GM19328 (cell line): ENCODE results near the gene EPAS1.

ENCODE experiments used
- ATAC-seq: cut with Tn5 transposase; IDR thresholded peaks from one replicate; pipeline ENCODE4 v1.9.1; 2021; ENCODE audit warnings: mild to moderate bottlenecking, moderate library complexity; ENCODE audit not compliant: unreplicated experiment

Gene EPAS1

DNA sequence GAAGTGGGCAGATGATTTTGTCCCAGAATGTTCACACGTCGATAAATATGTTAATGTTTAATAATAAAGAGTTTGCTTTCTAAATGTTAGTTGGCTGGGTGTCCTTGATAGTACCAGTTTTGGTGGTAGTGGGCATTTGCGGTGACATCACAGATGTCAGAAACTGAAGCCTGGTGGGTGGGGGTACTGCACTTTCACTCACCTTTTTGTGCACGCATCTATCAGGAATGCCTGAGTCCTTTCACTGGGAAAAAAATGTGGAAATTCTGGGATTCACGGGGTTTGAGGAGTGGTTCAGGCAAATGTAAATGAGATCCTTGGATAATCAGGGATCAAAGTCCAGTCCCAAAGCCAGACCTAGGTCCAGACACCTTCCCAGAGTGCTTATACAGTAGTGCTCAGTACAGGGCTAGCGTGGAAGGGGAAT, 3.2 kb downstream of the EPAS1 start:
- no peak for ATAC-seq

DNA sequence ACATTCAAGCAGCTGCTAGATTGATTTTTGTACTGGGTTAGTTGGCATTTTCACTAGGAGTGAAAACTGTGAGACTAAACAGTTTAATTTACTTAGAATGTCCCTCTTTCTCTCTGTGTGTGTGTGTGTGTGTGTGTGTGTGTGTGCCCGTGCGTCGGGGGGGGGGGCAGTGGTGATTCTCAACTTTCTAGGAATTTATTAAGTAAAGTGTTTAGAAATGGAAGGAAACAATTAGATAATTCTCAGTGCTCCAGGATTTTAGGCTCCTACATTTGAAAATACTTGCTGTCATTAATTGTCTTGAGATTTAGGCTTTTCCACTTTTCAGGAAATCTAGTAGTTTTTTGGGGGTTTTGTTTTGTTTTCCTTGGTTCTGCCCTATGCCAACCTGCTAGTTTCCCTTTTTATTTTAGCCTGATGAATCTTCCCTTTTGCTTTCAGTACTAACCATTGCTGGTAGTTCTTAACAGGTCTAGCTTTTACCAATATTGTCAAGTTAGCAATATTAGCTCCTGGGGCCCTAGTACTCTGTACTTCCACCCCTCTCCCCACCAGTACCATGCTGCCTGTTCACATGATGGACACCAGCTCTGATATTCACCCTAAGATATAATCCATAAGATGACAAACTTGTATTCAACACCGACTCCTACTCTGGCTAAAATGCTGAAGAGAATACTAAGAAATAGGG, 4.9 kb downstream of the EPAS1 start:
- no peak for ATAC-seq

DNA sequence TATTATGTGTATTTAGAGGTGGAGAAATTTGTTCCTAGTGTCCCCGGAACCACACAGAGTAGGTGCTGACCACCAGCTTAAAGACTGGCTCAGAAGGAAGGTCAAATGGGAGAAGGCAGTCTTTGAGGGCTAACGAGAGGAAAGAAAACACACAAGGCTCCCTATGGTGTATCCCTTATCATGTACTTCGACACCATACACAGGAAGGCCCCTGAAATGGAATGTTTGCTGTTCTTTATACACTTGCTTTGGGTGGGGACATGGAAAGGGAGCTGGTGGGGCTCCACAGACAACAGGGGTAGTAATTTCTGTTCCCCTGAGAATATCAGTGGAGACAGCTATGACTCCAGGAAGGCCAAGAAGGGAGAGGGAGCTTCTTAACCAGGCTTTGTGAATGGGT, 6.0 kb downstream of the EPAS1 start:
- ATAC-seq, result no peak

DNA sequence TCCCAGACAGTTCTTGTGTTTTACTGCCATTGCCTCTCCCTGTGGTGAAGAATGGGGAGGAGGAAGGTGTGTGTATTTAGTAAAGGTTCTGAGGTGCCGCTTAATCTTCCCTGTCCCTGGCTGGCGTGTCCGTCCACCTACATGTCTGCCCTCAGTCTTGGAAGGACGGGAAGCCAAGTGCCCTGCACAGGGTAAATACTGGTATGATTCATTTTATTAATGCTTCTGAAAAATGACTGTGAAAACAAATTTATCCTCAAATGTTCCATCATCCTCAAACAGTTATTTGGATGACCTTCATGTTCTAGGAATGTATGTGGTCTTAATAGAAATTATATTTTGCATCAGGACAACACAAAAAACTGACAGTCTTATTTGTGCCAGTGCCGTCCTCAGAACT, 6.6 kb downstream of the EPAS1 start:
- no peak for ATAC-seq

DNA sequence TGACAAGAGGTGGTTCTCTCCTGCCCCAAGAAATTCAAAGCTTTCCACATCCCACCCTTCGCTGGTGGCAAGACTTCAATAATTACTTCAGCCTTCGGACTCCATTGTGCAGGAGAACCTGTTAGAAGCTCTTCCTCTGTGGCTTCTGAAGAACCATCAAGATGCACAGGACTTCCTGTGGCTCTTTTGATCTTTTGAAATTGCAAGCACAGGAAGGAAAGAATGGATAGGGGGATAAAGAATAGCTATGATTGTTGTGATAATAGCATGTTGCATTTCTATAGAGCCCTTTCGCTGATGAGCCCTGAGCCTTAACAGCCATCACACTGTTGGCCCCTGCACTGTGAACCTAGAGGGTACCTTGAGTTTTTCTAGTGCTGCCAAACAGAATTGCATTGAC, 7.4 kb downstream of the EPAS1 start:
- no peak for ATAC-seq

DNA sequence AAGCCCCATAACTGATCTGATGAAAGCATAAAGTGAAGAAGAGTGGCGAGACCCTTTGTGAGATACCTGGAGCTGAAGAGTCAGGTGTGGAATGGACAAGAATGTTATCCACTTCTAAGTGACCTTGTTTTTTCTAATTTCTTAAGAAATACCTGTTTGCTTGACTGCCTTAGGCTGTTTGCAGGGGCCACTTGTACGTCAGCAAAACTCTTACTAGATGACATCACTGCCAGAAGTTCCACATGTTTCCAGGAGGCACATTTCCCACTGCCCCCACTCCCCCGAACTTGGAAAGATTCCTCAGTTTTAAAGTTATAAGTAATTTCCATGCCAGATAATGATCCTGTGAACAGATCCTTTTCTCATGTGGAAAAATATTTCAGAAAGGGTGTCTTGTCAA, 8.0 kb downstream of the EPAS1 start:
- no peak for ATAC-seq

GRCh38 chr2:46305767-46306166, 8.6 kb downstream of the EPAS1 start:
- no peak for ATAC-seq

GRCh38 chr2:46306330-46306751, 9.1 kb downstream of the EPAS1 start:
- ATAC-seq, result no peak

DNA sequence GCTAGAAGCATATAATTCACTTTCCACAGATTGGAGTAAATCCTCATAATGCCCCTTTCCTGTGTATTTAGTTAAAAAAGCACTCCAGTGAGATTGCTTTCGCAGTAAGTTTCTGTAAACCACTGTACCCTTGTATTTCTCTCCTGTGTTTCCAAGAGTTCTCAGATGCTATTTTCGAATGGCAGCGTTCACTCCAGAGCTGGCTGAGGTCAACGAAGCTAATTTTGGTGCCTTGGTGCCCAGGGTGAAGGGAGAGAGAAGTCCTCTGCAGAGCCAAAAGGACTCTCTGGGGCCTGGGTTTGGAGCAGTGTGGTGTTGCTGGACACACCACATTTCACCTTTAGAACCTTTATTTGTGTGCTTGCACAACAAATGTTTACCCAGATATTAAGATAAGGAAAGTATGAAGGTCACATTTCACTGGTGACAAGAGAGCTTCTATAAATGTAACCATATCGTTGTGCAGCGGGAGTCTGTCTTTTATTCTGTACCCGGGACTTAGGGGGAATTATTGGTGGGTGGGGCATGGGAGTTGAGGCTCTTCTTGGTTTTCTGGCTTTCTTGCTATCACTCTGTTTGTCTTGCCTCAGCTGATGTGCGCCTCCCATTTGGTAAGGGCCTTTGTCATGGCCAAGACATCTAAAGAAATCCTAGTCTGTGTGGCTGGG, 9.9 kb downstream of the EPAS1 start:
- ATAC-seq, result no peak

DNA sequence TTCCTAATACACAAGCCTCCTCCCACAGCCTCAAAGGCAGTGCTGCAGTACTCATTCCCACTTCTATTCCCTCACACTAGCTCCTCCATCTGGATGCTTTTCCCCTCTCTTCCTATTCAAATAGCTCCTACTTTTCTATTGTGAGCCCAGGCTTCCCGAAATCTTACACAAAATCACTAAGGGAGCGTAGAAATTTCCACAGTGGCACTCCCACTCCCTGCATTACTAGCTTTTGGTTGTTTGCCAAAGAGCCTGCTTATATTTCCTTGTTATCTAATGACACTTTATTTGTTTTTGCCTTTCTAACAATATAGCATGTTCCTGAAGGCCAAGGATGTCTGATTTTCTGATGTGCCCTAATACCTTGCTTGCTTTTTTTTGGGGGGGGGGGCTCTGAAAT, 10.9 kb downstream of the EPAS1 start:
- ATAC-seq, result no peak

DNA sequence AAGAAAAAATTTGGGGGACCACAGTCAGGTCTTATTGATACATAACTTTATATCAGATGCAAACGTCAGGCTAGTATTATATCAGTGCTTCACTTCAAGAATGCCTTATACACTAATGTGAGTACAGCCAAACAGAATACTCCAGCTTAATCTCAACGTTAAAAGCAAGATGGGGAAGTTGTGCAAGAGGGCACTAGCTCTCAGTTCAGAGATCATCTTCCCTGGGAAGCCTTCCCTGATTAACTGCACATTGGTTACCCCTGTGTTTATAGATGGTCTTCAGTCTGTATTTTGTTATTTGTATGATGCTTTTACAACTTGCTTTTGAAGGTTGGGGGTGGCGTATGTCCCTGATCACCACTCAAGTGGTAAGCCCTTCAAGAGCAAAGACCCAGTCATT, 11.4 kb downstream of the EPAS1 start:
- no peak for ATAC-seq

DNA sequence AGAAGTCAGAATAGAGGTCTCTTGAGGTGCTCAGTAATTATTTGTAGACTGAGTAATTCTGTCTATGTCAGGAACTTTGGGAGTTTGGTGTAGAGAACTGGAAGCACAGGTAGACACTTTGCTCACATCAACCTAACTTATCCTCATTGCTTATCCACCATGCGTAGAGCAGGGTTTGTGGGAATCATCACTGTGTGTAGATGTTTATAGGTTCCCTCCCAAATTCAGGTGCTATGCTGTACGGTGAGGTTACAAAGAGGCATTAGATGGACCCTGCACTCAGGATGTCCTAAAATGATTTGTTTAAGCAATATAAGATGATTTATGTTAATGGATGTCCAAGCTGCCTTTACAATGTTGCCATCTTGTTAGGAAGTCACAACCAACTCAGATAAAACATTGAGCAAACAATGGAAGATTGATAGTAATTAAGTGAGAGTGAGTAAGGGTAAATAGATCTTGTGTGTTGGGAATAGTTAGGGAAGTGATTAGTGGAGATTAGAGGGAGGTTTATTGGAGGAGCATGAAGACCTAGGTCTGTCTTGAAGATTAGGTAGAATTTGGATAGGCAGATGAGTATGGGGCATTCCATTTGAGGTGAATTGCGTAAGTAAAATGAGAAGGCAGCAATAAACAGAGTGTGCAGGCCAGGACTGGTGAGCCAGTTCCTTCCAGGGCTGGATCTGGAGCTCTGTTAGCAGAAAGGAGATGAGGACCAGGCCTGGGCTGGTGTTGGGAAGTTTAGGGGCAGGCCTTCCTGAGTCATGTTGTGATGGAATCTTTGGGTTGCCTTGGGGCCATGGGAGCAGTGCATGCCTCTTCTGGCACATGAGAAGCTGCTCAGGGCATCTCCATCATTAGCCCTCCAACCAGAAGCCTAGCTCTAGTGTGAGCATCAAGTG, 12.1 kb downstream of the EPAS1 start:
- no peak for ATAC-seq

GRCh38 chr2:46310446-46310845, 13.2 kb downstream of the EPAS1 start:
- ATAC-seq, result no peak

DNA sequence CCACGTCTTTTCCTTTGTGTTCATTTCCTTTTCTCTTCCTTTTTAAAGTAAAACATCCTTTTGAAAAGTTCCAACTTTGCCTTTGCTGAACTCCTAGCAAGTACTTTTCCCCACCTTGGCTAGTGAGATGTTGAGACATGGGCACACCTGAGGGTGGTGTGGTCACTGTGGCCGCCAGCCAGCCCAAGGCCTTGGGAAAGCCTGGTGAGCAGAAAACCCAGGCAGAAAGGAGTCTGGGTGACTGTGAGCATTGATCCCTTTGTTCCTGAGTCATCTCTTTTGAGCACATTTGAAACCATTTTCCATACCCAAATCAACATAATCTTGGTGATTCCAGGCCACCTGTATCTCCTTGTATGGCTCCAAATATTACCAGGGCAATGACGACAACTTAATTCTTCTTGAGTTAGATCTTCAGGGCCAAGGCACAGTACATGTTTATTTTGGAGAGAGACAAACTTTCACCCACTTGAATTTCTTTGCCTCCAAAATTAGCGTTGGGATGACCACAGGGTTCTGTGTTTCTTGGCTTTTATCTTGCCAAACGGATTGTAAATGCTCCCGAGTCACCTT, 14.5 kb downstream of the EPAS1 start:
- no peak for ATAC-seq

DNA sequence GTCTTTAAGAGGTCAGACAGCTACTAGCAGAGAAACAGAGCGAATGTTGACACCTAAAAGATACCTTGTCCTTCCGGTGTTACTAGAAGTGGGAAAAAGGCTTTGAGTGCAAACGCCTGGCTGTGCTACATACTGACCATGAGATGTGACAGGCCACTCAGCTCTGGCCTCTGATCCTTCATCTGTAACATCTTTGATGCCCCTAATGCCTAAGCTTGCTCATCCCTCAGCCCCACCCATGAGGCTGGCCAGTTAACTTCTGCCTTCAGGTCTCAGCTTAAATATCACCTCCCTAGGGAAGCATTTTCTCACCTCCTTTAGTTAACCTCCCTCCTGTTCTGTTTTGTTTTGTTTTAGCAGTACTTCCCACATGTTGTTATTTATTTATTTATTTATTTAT, 15.9 kb downstream of the EPAS1 start:
- no peak for ATAC-seq

- ATAC-seq, result no peak
Measured at GRCh38 chr2:46314065-46314835, 17.0 kb downstream of the EPAS1 start.

GRCh38 chr2:46315103-46315890, 18.1 kb downstream of the EPAS1 start:
- ATAC-seq, result no peak

DNA sequence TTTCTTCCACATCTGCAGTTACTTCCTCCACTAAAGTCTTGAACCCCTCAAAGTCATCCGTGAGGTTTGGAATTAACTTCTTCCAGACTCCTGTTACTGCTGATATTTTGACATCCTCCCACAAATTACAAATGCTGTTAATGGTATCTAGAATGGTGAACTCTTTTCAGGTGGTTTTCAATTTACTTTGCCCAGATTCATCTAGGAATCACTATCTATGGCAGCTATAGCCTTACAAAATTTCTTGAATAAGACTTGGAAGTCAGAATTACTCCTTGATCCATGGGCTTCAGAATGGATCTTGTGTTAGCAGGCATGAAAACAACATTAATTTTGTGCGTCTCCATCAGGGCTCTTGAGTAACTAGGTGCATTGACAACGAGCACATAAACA, 19.9 kb downstream of the EPAS1 start:
- ATAC-seq, result no peak

- no peak for ATAC-seq
Measured at GRCh38 chr2:46318579-46319460, 21.6 kb downstream of the EPAS1 start.
